ENCODE data around the gene C19orf81. TPM values are rescaled to one million over a fixed set of nuclear protein-coding genes. Genes with fewer than 3 reads are reported as not detected.

Gene C19orf81
- total and polyA plus RNA-seq, 12 donors = 0.61 to 7.2 (median 3.4) TPM; not detected in 2

DNA sequence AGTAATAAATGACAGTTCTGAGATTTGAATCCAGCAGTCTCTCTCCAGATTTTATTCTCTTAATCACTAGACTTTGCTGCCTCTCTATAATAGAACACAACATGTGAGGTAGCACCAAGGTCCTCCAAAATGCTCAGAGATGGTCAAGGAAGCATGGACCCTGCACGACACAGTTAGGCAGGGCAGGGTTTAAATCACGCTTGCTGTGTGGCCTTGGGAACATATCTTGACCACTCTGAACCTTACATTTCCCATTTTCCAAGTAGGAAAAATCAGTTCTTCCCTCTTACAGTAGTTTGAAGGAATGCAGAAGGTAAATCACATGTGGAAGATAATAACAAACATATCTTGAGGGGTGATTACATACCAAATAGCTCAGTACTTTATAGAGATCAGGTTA is 15.9 kb upstream of the C19orf81 start:
- 72 to 84% methylated on average over 2 of the region's 2 CpGs for WGBS, 2 donors
- Histone ChIP-seq H3K9me3 (peaks cover 0 to 37% (median 22%) of the 10 kb centered on the region in 11 donors), H3K27ac (no peak overlapping the region), H3K36me3 (no peaks in the 10 kb centered on the region), H3K4me3 (no peak overlapping the region), H3K4me1 (no peaks in the 10 kb centered on the region), H3K27me3 (peaks cover 0 to 50% (median 23%) of the 10 kb centered on the region in 7 donors)
- TF ChIP-seq, protein P1, sequence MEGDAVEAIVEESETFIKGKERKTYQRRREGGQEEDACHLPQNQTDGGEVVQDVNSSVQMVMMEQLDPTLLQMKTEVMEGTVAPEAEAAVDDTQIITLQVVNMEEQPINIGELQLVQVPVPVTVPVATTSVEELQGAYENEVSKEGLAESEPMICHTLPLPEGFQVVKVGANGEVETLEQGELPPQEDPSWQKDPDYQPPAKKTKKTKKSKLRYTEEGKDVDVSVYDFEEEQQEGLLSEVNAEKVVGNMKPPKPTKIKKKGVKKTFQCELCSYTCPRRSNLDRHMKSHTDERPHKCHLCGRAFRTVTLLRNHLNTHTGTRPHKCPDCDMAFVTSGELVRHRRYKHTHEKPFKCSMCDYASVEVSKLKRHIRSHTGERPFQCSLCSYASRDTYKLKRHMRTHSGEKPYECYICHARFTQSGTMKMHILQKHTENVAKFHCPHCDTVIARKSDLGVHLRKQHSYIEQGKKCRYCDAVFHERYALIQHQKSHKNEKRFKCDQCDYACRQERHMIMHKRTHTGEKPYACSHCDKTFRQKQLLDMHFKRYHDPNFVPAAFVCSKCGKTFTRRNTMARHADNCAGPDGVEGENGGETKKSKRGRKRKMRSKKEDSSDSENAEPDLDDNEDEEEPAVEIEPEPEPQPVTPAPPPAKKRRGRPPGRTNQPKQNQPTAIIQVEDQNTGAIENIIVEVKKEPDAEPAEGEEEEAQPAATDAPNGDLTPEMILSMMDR (IDR thresholded peaks at IDR 0.05) = no peak
- intact Hi-C loops (cut with DNase I) = no loop called here
- no peak for DNase-seq
- no peak for ATAC-seq

GRCh38 chr19:50633973-50634372 is 15.3 kb upstream of the C19orf81 start:
- 98 to 99% methylated on average over 2 of the region's 2 CpGs for WGBS, 2 donors
- DNase-seq = no peak
- TF ChIP-seq, protein P1 (IDR thresholded peaks at IDR 0.05) = no peak
- Histone ChIP-seq H3K27me3 (peaks cover 0 to 56% (median 29%) of the 10 kb centered on the region in 7 donors), H3K4me1 (peaks cover 0 to 2% (median 0%) of the 10 kb centered on the region in 9 donors), H3K36me3 (no peaks in the 10 kb centered on the region), H3K9me3 (peaks cover 0 to 37% (median 22%) of the 10 kb centered on the region in 11 donors), H3K27ac (no peak overlapping the region), H3K4me3 (no peak overlapping the region)
- intact Hi-C loops (cut with DNase I) = no loop called here
- ATAC-seq = no peak

- H3K9me3 ChIP-seq = peaks cover 0 to 37% (median 22%) of the 10 kb centered on the region in 11 donors
- intact Hi-C loops (cut with DNase I) = no loop called here
- WGBS, 2 donors = 67 to 68% methylated on average over 5 of the region's 5 CpGs
- H3K27me3 ChIP-seq = peaks cover 0 to 68% (median 52%) of the 10 kb centered on the region in 7 donors
- ATAC-seq = no peak
- DNase-seq = no peak
- no peak overlapping the region for H3K27ac ChIP-seq
- H3K36me3 ChIP-seq = no peaks in the 10 kb centered on the region
- TF ChIP-seq, protein P1 (IDR thresholded peaks at IDR 0.05) = no peak
- no peak overlapping the region for H3K4me3 ChIP-seq
- peaks cover 0 to 8% (median 4%) of the 10 kb centered on the region in 9 donors for H3K4me1 ChIP-seq
These were observed 12.7 kb upstream of the C19orf81 start for GRCh38 chr19:50636317-50637085.

GRCh38 chr19:50638600-50638999 is 10.6 kb upstream of the C19orf81 start:
- DNase-seq (no peak), ATAC-seq (peak in 1 of 8 donors; percentile 14)
- 44% methylated on average over 10 of the region's 10 CpGs for WGBS, 2 donors
- peaks cover 0 to 77% (median 63%) of the 10 kb centered on the region in 7 donors for H3K27me3 ChIP-seq
- peak overlapping the region in 3 of 10 donors; percentile 50 to 61 (median 51) for H3K4me3 ChIP-seq
- TF ChIP-seq, protein P1 (IDR thresholded peaks at IDR 0.05) = no peak
- no peaks in the 10 kb centered on the region for H3K36me3 ChIP-seq
- peaks cover 0 to 21% (median 13%) of the 10 kb centered on the region in 11 donors for H3K9me3 ChIP-seq
- H3K27ac ChIP-seq = no peak overlapping the region
- H3K4me1 ChIP-seq = peaks cover 0 to 8% (median 4%) of the 10 kb centered on the region in 9 donors
- intact Hi-C loops (cut with DNase I) = no loop called here
